GM12892 (cell line): ENCODE measurements around the gene ZEB1.
A peak's percentile ranks its signal among the peaks of the same experiment; 100 is the strongest.

ENCODE experiments used
- DNase-seq: peaks from one replicate; pipeline ENCODE4 v3.0.0; 2011; ENCODE audit not compliant: insufficient read length
- FAIRE-seq: peaks from 2 replicates; lab custom pipeline; 2011; peaks lifted over from hg19 to GRCh38; lab: Jason Lieb, UNC
- POLR2A ChIP-seq: IDR thresholded peaks from 2 replicates; pipeline ENCODE4 v1.6.1; 2011; ENCODE audit warnings: low read depth, low read length, control low read depth
- POLR2AphosphoS5 ChIP-seq: IDR thresholded peaks from 2 replicates; pipeline ENCODE4 v1.6.1; 2011; ENCODE audit warnings: low read depth, low read length, control low read depth
- TAF1 ChIP-seq: IDR thresholded peaks from 2 replicates; pipeline ENCODE4 v1.6.1; 2011; ENCODE audit warnings: low read depth, mild to moderate bottlenecking, control low read depth, low read length, borderline replicate concordance

Gene ZEB1

DNA sequence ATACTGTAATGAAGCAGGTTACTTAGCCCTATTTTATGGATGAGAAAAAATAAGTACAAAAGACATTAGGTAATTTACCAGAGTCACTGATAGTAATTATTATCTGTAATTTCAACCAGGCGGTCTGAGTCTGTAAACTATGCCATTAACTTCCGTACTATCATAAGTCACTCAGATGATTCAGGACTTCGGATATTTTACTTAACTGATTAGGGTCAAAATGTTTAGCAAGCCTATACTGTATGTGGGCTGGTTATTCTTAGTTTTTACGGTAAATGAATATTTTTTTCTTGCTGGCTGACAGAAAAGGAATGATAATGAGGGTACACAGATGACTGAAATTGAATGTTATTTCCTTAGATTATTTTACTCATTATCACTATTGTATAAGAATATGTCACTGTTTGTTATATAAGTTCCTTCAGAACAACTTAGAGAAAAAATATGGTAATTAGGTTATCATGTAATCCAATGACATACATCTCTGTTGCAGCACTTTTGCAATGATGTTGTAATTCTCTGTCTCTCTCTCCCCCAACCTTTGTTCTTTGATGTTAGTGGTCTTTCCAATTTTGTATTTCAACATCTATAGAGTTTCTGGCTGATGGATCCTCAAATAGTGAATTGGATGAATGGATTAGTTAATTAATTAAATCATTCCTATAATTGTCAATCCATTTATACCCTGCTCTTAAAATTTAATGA is 165.6 kb downstream of the ZEB1 start:
- TF ChIP-seq POLR2A (no peak), TAF1 (no peak), POLR2AphosphoS5 (no peak)
- DNase-seq (no peak), FAIRE-seq (no peak)

DNA sequence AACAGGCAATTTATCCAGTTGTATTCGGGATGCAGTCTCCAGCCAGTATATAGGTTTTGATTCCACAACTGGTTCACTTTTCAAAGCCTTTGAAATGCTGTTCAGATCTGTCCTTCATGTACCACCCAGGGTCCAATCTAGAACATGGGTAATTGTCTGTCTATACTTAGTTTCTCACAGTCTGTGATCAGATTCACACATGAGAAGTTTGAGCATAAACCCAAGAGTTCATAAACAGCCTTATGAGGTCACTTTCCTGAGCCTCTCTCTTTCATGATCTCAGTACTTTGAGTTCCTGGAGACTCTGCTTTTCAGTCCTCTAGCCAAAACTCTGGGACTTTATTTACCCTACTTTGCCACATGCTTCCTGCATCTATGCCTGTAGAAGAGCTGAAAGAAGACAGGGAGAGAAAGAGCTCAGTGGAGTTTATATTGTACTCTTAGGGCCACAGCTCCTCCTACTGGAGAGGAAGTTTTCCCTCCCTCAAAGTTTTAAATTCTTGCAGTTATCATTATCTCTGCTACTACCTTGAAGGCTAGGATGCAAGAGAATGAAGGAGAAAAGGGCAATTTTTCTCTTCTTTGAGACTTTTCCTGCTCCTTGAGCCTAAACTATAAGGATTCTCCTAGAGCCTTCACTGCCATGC is 172.0 kb downstream of the ZEB1 start:
- no peak for TF ChIP-seq POLR2A
- no peak for TF ChIP-seq POLR2AphosphoS5
- no peak for TF ChIP-seq TAF1
- FAIRE-seq, result peak; percentile 75
- no peak for DNase-seq

DNA sequence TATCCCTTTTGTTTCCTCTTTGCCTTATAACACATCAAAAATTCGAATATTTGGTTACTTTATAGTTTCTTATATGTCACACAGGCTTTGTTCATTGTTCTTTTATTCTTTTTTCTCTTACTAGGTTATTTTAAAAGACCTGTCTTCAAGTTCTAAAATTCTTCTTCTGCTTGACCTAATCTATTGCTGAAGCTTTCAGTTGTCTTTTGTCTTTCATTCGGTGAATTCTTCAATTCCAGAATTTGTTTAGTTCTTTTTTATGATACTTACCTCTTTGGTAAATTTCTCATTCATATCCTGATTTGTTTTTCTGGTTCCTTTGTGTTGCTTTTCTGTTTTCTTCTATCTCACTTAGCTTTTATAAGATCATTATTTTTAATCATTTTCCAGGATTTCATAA is 188.4 kb downstream of the ZEB1 start:
- no peak for FAIRE-seq
- no peak for TF ChIP-seq TAF1
- TF ChIP-seq POLR2A, result no peak
- TF ChIP-seq POLR2AphosphoS5, result no peak
- DNase-seq, result no peak

DNA sequence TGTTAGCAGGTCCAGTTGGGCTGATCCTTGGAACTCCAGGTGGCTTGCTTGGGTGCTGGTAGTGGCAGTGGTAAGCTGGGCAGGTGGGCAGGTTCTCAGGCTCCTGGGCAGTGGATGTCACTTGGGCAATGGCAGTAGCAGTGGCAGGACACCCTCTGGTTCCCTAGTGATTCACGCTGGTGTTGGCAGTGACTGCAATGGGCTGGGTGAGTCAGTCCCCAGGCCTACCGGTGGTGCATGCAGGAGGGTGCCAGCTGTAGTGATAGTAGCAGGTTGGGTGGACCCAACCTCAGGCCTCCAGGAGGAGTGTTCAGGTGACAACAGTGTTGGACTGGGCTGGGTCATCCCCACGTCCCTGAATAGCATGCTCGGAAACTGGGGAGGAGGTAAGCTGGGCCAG is 189.2 kb downstream of the ZEB1 start:
- TF ChIP-seq POLR2AphosphoS5 (no peak), POLR2A (no peak)
- FAIRE-seq, result peak; percentile 42
- no peak for DNase-seq

DNA sequence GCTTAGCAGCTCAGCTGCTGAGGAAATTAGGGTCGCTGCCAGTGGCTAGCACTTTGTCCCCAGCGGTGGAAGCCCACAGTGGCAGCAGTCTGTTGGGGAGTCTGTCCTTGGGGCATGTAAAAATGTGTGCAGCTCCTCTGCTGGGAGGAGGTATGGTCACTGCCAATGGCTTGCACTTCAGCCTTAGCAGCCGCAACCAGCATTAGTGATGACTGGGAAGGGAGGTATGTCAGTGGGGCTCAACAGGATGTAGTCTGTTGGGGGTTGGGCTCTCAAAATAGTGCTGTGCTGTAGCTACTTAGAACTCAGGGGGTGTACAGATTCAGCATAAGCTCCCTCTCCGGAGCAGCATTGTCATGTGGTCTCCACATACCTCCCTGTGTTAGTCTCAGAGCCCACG is 189.9 kb downstream of the ZEB1 start:
- DNase-seq (no peak), FAIRE-seq (no peak)
- TF ChIP-seq TAF1 (no peak), POLR2AphosphoS5 (no peak), POLR2A (no peak)

DNA sequence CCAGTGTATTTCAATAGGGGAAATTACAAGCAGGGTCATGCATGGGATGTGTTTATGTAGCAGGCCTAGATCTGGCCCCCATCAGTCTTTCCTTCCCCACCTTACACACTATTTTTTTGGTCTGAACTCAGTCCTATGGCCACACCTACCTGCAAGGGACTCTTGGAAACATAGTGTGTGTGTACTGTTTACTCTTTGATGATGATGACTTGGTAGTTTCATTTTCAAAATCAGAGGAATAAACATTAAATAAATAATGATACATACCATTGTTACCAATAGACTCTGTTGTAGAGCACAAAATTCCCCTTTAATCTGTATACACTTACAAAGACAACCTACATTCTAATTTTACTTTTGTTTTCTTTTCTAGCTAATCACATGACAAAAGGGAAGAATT is 191.0 kb downstream of the ZEB1 start:
- TF ChIP-seq TAF1, result no peak
- FAIRE-seq, result no peak
- DNase-seq, result no peak

DNA sequence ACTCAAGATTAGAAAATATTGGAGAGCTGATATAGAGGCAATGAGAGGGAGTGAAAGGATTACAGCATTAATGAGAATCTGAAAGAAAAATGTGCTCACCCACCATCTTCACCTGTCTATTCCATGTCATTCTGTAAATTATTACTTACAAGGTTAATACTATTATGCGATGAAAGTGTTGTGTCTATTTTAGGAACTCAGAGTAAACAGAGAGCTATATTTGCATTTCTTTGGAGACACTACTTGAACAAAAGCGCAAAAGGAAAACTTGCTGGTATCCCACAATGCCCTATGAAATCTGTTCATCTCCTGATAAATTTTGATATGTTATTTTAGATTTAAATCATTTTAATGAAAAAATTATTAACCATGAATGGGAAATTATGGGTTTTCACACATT is 196.1 kb downstream of the ZEB1 start:
- FAIRE-seq (no peak), DNase-seq (no peak)
- TF ChIP-seq POLR2A, result no peak

DNA sequence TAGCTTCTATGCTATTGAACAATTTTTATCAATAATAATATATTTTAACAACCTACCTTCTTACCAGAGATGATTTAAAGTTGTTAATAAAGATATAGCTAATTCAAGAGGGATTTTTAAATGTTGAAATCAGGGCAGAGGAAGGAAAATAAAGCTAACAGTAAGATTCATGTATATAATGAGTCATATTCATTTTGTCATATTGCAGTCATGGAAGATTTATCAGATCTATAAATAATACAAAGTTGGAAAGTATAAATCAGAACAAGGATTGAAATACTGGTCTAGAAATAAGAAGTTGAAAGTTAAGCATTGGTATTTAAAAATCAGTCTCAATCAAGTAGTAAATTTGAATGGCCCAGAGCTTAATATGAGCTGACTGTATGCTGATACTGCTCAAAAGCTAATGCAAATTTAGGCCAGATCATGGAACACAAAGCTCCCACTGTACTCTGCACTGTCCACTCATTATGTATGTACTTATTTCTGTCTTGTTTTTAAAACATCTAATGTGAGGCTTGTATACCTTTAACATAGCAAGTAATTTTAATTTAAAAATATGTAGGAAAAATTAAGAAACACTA is 196.9 kb downstream of the ZEB1 start:
- FAIRE-seq (no peak), DNase-seq (no peak)
- TF ChIP-seq POLR2A (no peak), TAF1 (no peak), POLR2AphosphoS5 (no peak)

DNA sequence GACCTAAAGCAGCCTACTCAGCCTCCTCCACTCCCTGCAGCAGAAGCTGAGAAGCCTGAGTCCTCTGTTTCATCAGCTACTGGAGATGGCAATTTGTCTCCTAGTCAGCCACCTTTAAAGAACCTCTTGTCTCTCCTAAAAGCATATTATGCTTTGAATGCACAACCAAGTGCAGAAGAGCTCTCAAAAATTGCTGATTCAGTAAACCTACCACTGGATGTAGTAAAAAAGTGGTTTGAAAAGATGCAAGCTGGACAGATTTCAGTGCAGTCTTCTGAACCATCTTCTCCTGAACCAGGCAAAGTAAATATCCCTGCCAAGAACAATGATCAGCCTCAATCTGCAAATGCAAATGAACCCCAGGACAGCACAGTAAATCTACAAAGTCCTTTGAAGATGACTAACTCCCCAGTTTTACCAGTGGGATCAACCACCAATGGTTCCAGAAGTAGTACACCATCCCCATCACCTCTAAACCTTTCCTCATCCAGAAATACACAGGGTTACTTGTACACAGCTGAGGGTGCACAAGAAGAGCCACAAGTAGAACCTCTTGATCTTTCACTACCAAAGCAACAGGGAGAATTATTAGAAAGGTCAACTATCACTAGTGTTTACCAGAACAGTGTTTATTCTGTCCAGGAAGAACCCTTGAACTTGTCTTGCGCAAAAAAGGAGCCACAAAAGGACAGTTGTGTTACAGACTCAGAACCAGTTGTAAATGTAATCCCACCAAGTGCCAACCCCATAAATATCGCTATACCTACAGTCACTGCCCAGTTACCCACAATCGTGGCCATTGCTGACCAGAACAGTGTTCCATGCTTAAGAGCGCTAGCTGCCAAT is 202.2 kb downstream of the ZEB1 start:
- DNase-seq, result no peak
- no peak for FAIRE-seq
- no peak for TF ChIP-seq TAF1
- no peak for TF ChIP-seq POLR2A
- TF ChIP-seq POLR2AphosphoS5, result no peak

DNA sequence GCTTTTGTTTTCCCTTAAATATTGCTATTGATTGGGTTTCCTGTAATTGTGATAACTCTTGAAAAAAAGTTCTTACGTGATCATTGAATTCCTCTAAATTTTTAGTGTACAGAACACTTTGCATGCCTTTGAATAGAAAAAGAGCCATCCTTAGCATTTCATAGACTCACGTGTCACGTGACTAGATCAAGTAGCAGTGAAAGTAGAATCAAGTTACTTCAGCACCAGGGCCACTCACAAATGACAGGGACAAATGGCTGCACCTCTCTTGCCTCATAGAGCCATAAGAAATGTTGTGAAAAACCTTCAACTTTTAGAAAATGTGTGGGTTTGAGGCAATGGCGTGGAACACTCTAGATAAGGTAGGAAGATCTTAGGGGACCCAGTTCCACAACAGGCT is 203.8 kb downstream of the ZEB1 start:
- FAIRE-seq (peak; percentile 77), DNase-seq (no peak)
- TF ChIP-seq POLR2A, result no peak
- no peak for TF ChIP-seq POLR2AphosphoS5
- TF ChIP-seq TAF1, result no peak

DNA sequence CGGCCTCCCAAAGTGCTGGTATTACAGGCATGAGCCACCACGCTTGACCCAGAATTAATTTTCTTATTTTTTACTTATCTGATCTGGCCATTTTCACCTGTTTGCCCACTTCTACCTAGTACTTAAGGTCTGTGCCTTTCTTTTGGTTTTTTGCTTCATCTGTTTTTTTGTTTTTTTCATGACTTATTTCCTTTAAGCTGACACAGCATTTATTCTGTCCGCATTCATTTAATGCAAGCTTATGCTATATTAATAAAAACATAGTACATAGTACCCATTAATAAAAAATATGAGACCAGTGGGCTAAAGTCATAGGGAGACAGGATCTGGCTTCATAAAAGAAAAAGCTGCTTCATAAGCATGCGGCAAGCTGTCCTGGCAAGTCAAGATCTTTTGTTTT is 205.4 kb downstream of the ZEB1 start:
- TF ChIP-seq POLR2AphosphoS5 (no peak), POLR2A (no peak), TAF1 (no peak)
- DNase-seq, result no peak
- no peak for FAIRE-seq
